Calu3 (cell line): ENCODE data around the gene KLF9. TPM values are rescaled to one million over a fixed set of nuclear protein-coding genes. Genes with fewer than 3 reads are reported as not detected.

Source experiments
- BruUV-seq: library from RNA; stranded (reverse); fragments of 400-500 nt; replicated peaks from 2 replicates; lab custom pipeline; 2021; lab: Mats Ljungman, UMichigan
- CTCF ChIA-PET: fragments of 300-600 bp; sonication (Branson Sonifier 250); formaldehyde crosslinking; loops from one replicate; lab custom pipeline; 2022; ENCODE audit warnings: antibody characterized with exemption; lab: Charles Lee
- DNase-seq: peaks from one replicate; pipeline ENCODE4 v3.0.0; 2022
- H3K27ac Mint-ChIP-seq: one replicate; pipeline ENCODE4 v1.8.0; 2022; ENCODE audit warnings: mixed read lengths; ENCODE audit not compliant: unreplicated experiment
- H3K27me3 Mint-ChIP-seq: one replicate; pipeline ENCODE4 v1.8.0; 2022; ENCODE audit warnings: mixed read lengths; ENCODE audit not compliant: unreplicated experiment
- H3K36me3 Mint-ChIP-seq: one replicate; pipeline ENCODE4 v1.8.0; 2022; ENCODE audit warnings: mild to moderate bottlenecking, moderate library complexity, mixed read lengths; ENCODE audit not compliant: insufficient read depth, unreplicated experiment
- H3K4me1 Mint-ChIP-seq: one replicate; pipeline ENCODE4 v1.8.0; 2022; ENCODE audit warnings: mild to moderate bottlenecking, low read depth, mixed read lengths; ENCODE audit not compliant: unreplicated experiment
- H3K4me3 Mint-ChIP-seq: one replicate; pipeline ENCODE4 v1.8.0; 2022; ENCODE audit warnings: mild to moderate bottlenecking, low read depth, moderate library complexity, mixed read lengths; ENCODE audit not compliant: unreplicated experiment
- H3K9me3 Mint-ChIP-seq: one replicate; pipeline ENCODE4 v1.8.0; 2022; ENCODE audit warnings: low read depth, mixed read lengths; ENCODE audit not compliant: unreplicated experiment
- CTCF ChIP-seq: fragments of 200-600 bp; IDR thresholded peaks from one replicate; pipeline ENCODE4 v1.8.0; 2022; ENCODE audit warnings: antibody characterized with exemption; ENCODE audit not compliant: unreplicated experiment
- intact Hi-C: fragments of 100-400 bp; cut with micrococcal nuclease; formaldehyde crosslinking; loops from one replicate; pipeline ENCODE4 v1.10.0; 2022; ENCODE audit not compliant: unreplicated experiment
- total RNA-seq: library from RNA; stranded (reverse); gene quantifications from 2 replicates; pipeline ENCODE4 v1.2.3, GENCODE V29; 2022

Gene KLF9
- total RNA-seq, 1 experiment from 2014 or later = 0.87 TPM

- H3K36me3 Mint-ChIP-seq = peaks cover 31% of the 10 kb centered on the region
- H3K27me3 Mint-ChIP-seq = no peaks in the 10 kb centered on the region
- BruUV-seq = no TSS peak
- TF ChIP-seq CTCF = no peak
- peak overlapping the region; percentile 86 for H3K4me3 Mint-ChIP-seq
- CTCF ChIA-PET = interaction anchor here (1.2 kb wide), 1 partner anchor 71 kb away, joined by 3 read pairs; no protein-coding TSS in a partner anchor
- peak overlapping the region; percentile 83 for H3K27ac Mint-ChIP-seq
- no peaks in the 10 kb centered on the region for H3K9me3 Mint-ChIP-seq
- H3K4me1 Mint-ChIP-seq = peaks cover 28% of the 10 kb centered on the region
- no peak for DNase-seq
- intact Hi-C loops = loop anchor here (5.0 kb wide), 1 partner anchor 69 kb away; no protein-coding TSS in a partner anchor
Observed at GRCh38 chr9:70413464-70413798, 1.0 kb downstream of the KLF9 start.

DNA sequence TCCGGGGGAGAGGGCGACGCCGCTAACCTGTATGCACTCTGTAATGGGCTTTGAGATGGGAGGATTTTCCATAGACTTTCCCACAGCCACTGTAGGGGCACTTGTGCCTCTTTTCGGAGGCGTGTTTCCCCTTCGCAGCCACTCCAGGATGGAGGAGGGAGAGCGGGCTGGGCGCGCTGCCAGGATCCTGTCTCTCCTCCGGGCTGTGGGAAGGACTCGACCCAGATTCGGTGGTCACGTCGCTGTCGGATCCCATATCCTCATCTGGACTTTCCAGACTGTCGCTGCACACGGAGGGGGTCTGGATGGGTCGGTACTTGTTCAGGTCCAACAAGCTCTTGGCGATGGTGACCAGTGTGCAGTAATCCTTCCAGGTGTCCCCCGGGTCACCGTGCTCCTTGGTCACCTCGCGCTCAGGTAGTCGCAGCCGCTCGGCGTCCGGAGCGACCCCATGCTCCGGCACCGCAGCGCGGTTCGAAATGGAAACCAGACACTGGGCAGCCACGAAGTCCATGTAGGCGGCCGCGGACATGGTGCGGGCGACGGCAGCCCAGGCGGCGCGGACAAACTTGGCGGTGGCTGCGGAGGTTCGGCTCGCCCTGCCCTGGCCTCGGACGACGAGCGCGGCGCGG lies 1.5 kb downstream of the KLF9 start:
- no peaks in the 10 kb centered on the region for H3K9me3 Mint-ChIP-seq
- H3K36me3 Mint-ChIP-seq = peaks cover 26% of the 10 kb centered on the region
- TF ChIP-seq CTCF = no peak
- CTCF ChIA-PET = no interaction called here
- DNase-seq = peak; percentile 46
- H3K27ac Mint-ChIP-seq = no peak overlapping the region
- peak overlapping the region; percentile 86 for H3K4me3 Mint-ChIP-seq
- intact Hi-C loops = loop anchor here (5.0 kb wide), 1 partner anchor 69 kb away; no protein-coding TSS in a partner anchor
- peaks cover 28% of the 10 kb centered on the region for H3K4me1 Mint-ChIP-seq
- BruUV-seq = no TSS peak
- no peaks in the 10 kb centered on the region for H3K27me3 Mint-ChIP-seq

DNA sequence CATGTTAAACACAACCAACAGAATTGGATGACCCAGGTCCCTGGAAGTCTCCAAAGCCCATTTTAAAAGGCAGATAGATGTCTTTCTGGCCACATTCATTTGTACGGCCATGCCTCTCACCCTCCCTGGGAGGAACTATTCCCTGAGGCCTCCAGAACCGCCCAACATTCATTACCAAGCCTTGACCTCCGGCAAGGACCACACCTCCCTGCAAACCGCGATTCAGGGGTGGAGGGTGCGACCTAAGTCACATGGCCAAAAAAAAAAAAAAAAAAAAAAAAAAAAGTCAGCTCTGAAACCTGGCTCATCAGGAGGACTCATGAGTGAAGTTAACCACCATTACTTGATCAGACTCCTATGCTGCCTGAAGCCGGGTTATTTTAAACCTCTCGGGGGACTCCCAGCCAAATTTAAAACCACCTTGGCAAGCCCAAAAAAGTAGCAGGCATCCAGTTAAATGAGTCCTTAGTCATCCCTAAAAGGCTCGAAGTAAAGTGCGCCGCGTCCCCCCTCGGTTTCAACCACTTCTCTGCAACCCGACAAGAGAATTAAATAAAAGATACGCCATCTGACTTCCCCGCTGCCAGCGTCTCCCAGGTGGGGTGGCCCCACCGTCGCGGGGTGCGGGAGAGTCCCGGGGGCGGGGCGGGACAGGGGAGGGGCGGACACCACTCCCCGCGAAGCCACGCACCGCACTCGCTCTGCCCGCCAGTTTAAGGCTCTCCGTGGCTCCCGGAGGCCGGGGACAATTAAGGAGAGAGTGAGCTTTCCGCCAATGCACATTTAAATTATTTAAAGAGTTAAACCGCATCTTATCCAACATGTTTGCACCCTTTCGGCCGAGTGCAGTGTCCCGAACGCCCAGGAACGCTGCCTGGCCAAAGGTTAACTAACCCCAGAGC lies 2.3 kb downstream of the KLF9 start:
- intact Hi-C loops = loop anchor here (5.0 kb wide), 1 partner anchor 70 kb away; no protein-coding TSS in a partner anchor
- Mint-ChIP-seq H3K4me3 (peak overlapping the region; percentile 86), H3K27ac (no peak overlapping the region), H3K27me3 (no peaks in the 10 kb centered on the region), H3K4me1 (peaks cover 28% of the 10 kb centered on the region), H3K36me3 (peaks cover 26% of the 10 kb centered on the region), H3K9me3 (no peaks in the 10 kb centered on the region)
- CTCF ChIA-PET = no interaction called here
- TF ChIP-seq CTCF = no peak
- no TSS peak for BruUV-seq
- DNase-seq = no peak

- TF ChIP-seq CTCF = no peak
- Mint-ChIP-seq H3K9me3 (no peaks in the 10 kb centered on the region), H3K4me3 (no peak overlapping the region), H3K27me3 (no peaks in the 10 kb centered on the region), H3K36me3 (peaks cover 26% of the 10 kb centered on the region), H3K27ac (no peak overlapping the region), H3K4me1 (peaks cover 28% of the 10 kb centered on the region)
- BruUV-seq = TSS peak; percentile 46
- CTCF ChIA-PET = no interaction called here
- intact Hi-C loops = loop anchor here (5.0 kb wide), 1 partner anchor 71 kb away; no protein-coding TSS in a partner anchor
- DNase-seq = no peak
Observed at GRCh38 chr9:70411121-70411929, 3.1 kb downstream of the KLF9 start.
